ENCODE data around the gene HCAR2.
"Not testable (repeated sequence)": the region's sequence is repeated elsewhere in the genome, so short reads cannot be mapped to it uniquely, and the experiment has no call there.

The HCAR2 gene

GRCh38 chr12:122713491-122714188 is 10.5 kb upstream of the HCAR2 start:
- not testable (repeated sequence) for H3K27me3 ChIP-seq (ENCODE audit: control insufficient read depth, insufficient read depth, low read length); H3K4me1 ChIP-seq (ENCODE audit: control insufficient read depth, insufficient read depth, low read length); H3K9ac ChIP-seq (ENCODE audit: low read depth, low read length); H3K27ac ChIP-seq (ENCODE audit: low read depth, low read length); H3K4me3 ChIP-seq (ENCODE audit: low read depth, low read length); H3K9me3 ChIP-seq (ENCODE audit: control insufficient read depth, insufficient read depth, low read length); H3K36me3 ChIP-seq (ENCODE audit: control insufficient read depth, insufficient read depth, low read length)

GRCh38 chr12:122711266-122711665 is 8.1 kb upstream of the HCAR2 start:
- not testable (repeated sequence) for H3K9me3 ChIP-seq (ENCODE audit: control insufficient read depth, insufficient read depth, low read length); H3K27me3 ChIP-seq (ENCODE audit: control insufficient read depth, insufficient read depth, low read length); H3K4me1 ChIP-seq (ENCODE audit: control insufficient read depth, insufficient read depth, low read length); H3K9ac ChIP-seq (ENCODE audit: low read depth, low read length); H3K36me3 ChIP-seq (ENCODE audit: control insufficient read depth, insufficient read depth, low read length); H3K27ac ChIP-seq (ENCODE audit: low read depth, low read length); H3K4me3 ChIP-seq (ENCODE audit: low read depth, low read length)

GRCh38 chr12:122710341-122710740 is 7.2 kb upstream of the HCAR2 start:
- not testable (repeated sequence) for H3K9me3 ChIP-seq (ENCODE audit: control insufficient read depth, insufficient read depth, low read length); H3K36me3 ChIP-seq (ENCODE audit: control insufficient read depth, insufficient read depth, low read length); H3K4me3 ChIP-seq (ENCODE audit: low read depth, low read length); H3K27me3 ChIP-seq (ENCODE audit: control insufficient read depth, insufficient read depth, low read length); H3K27ac ChIP-seq (ENCODE audit: low read depth, low read length); H3K4me1 ChIP-seq (ENCODE audit: control insufficient read depth, insufficient read depth, low read length); H3K9ac ChIP-seq (ENCODE audit: low read depth, low read length)

GRCh38 chr12:122709287-122709686 is 6.1 kb upstream of the HCAR2 start:
- H3K27me3 ChIP-seq (ENCODE audit: control insufficient read depth, insufficient read depth, low read length); H3K9ac ChIP-seq (ENCODE audit: low read depth, low read length); H3K9me3 ChIP-seq (ENCODE audit: control insufficient read depth, insufficient read depth, low read length); H3K4me1 ChIP-seq (ENCODE audit: control insufficient read depth, insufficient read depth, low read length); H3K27ac ChIP-seq (ENCODE audit: low read depth, low read length); H3K36me3 ChIP-seq (ENCODE audit: control insufficient read depth, insufficient read depth, low read length); H3K4me3 ChIP-seq (ENCODE audit: low read depth, low read length): not testable (repeated sequence)

- not testable (repeated sequence) for H3K9me3 ChIP-seq (ENCODE audit: control insufficient read depth, insufficient read depth, low read length); H3K36me3 ChIP-seq (ENCODE audit: control insufficient read depth, insufficient read depth, low read length); H3K27me3 ChIP-seq (ENCODE audit: control insufficient read depth, insufficient read depth, low read length); H3K27ac ChIP-seq (ENCODE audit: low read depth, low read length); H3K4me1 ChIP-seq (ENCODE audit: control insufficient read depth, insufficient read depth, low read length); H3K9ac ChIP-seq (ENCODE audit: low read depth, low read length); H3K4me3 ChIP-seq (ENCODE audit: low read depth, low read length)
Observed at GRCh38 chr12:122703841-122704240, 684 bp upstream of the HCAR2 start.

- not testable (repeated sequence) for H3K27ac ChIP-seq (ENCODE audit: low read depth, low read length); H3K27me3 ChIP-seq (ENCODE audit: control insufficient read depth, insufficient read depth, low read length); H3K4me1 ChIP-seq (ENCODE audit: control insufficient read depth, insufficient read depth, low read length); H3K9ac ChIP-seq (ENCODE audit: low read depth, low read length); H3K4me3 ChIP-seq (ENCODE audit: low read depth, low read length); H3K36me3 ChIP-seq (ENCODE audit: control insufficient read depth, insufficient read depth, low read length); H3K9me3 ChIP-seq (ENCODE audit: control insufficient read depth, insufficient read depth, low read length)
Observed at GRCh38 chr12:122701481-122701880, 1.7 kb downstream of the HCAR2 start.

- not testable (repeated sequence) for H3K36me3 ChIP-seq (ENCODE audit: control insufficient read depth, insufficient read depth, low read length); H3K4me1 ChIP-seq (ENCODE audit: control insufficient read depth, insufficient read depth, low read length); H3K9me3 ChIP-seq (ENCODE audit: control insufficient read depth, insufficient read depth, low read length); H3K27me3 ChIP-seq (ENCODE audit: control insufficient read depth, insufficient read depth, low read length); H3K27ac ChIP-seq (ENCODE audit: low read depth, low read length); H3K9ac ChIP-seq (ENCODE audit: low read depth, low read length); H3K4me3 ChIP-seq (ENCODE audit: low read depth, low read length)
Observed at GRCh38 chr12:122700038-122700710, 3.0 kb downstream of the HCAR2 start.

GRCh38 chr12:122696922-122697321 is 6.2 kb downstream of the HCAR2 start:
- H3K4me1 ChIP-seq (ENCODE audit: control insufficient read depth, insufficient read depth, low read length); H3K27me3 ChIP-seq (ENCODE audit: control insufficient read depth, insufficient read depth, low read length); H3K9ac ChIP-seq (ENCODE audit: low read depth, low read length); H3K4me3 ChIP-seq (ENCODE audit: low read depth, low read length); H3K36me3 ChIP-seq (ENCODE audit: control insufficient read depth, insufficient read depth, low read length); H3K9me3 ChIP-seq (ENCODE audit: control insufficient read depth, insufficient read depth, low read length); H3K27ac ChIP-seq (ENCODE audit: low read depth, low read length): not testable (repeated sequence)

GRCh38 chr12:122691566-122691965 is 11.6 kb downstream of the HCAR2 start:
- Histone ChIP-seq H3K9ac (ENCODE audit: low read depth, low read length) (no peak overlapping the region), H3K36me3 (ENCODE audit: control insufficient read depth, insufficient read depth, low read length) (no peaks in the 10 kb centered on the region), H3K4me3 (ENCODE audit: low read depth, low read length) (no peak overlapping the region), H3K9me3 (ENCODE audit: control insufficient read depth, insufficient read depth, low read length) (no peaks in the 10 kb centered on the region), H3K27me3 (ENCODE audit: control insufficient read depth, insufficient read depth, low read length) (no peaks in the 10 kb centered on the region), H3K27ac (ENCODE audit: low read depth, low read length) (no peak overlapping the region), H3K4me1 (ENCODE audit: control insufficient read depth, insufficient read depth, low read length) (peaks cover 5% of the 10 kb centered on the region; the same call in 1 of the 2 replicates)

- H3K9me3 ChIP-seq (ENCODE audit: control insufficient read depth, insufficient read depth, low read length), result no peaks in the 10 kb centered on the region
- no peak overlapping the region for H3K27ac ChIP-seq (ENCODE audit: low read depth, low read length)
- no peak overlapping the region for H3K9ac ChIP-seq (ENCODE audit: low read depth, low read length)
- H3K36me3 ChIP-seq (ENCODE audit: control insufficient read depth, insufficient read depth, low read length), result no peaks in the 10 kb centered on the region
- peaks cover 5% of the 10 kb centered on the region; the same call in 1 of the 2 replicates for H3K4me1 ChIP-seq (ENCODE audit: control insufficient read depth, insufficient read depth, low read length)
- no peak overlapping the region for H3K4me3 ChIP-seq (ENCODE audit: low read depth, low read length)
- H3K27me3 ChIP-seq (ENCODE audit: control insufficient read depth, insufficient read depth, low read length), result no peaks in the 10 kb centered on the region
Observed at GRCh38 chr12:122688291-122688690, 14.9 kb downstream of the HCAR2 start.

- Histone ChIP-seq H3K9me3 (ENCODE audit: control insufficient read depth, insufficient read depth, low read length) (no peaks in the 10 kb centered on the region), H3K36me3 (ENCODE audit: control insufficient read depth, insufficient read depth, low read length) (no peaks in the 10 kb centered on the region), H3K9ac (ENCODE audit: low read depth, low read length) (no peak overlapping the region), H3K27ac (ENCODE audit: low read depth, low read length) (no peak overlapping the region), H3K4me1 (ENCODE audit: control insufficient read depth, insufficient read depth, low read length) (peaks cover 5% of the 10 kb centered on the region; the same call in 1 of the 2 replicates), H3K4me3 (ENCODE audit: low read depth, low read length) (no peak overlapping the region), H3K27me3 (ENCODE audit: control insufficient read depth, insufficient read depth, low read length) (no peaks in the 10 kb centered on the region)
Observed at GRCh38 chr12:122687086-122687485, 16.1 kb downstream of the HCAR2 start.
